Breast epithelium (tissue), 4 donors: ENCODE data around the gene C1orf210. TPM values are rescaled to one million over a fixed set of nuclear protein-coding genes. Genes with fewer than 3 reads are reported as not detected.

Experiments
- DNase-seq, 2 donors: peaks; one replicate each; pipeline ENCODE4 v3.0.0-alpha.2; 2019; ENCODE audit warnings: low spot score in 2 of 2
- H3K27ac ChIP-seq, 2 donors: fragments of 200-600 bp; sonication (generic) in 1 of 2; one replicate each; pipeline ENCODE4 v1.5.1; 2016 to 2019; ENCODE audit warnings: mild to moderate bottlenecking in 1 of 2
- H3K27me3 ChIP-seq, 2 donors: fragments of 200-600 bp; sonication (generic) in 1 of 2; one replicate each; pipeline versions ENCODE4 v1.5.1 to v1.6.0; 2017 to 2019; ENCODE audit warnings: control low read depth in 1 of 2, mild to moderate bottlenecking in 1 of 2
- H3K36me3 ChIP-seq: fragments of 200-600 bp; one replicate; pipeline ENCODE4 v1.5.1; 2019
- H3K4me1 ChIP-seq, 2 donors: fragments of 200-600 bp; sonication (generic); one replicate each; pipeline ENCODE4 v1.5.1; 2016 to 2019; ENCODE audit warnings: control low read depth in 1 of 2
- H3K4me3 ChIP-seq, 3 donors: fragments of 200-600 bp; sonication (generic); 1 replicate in 2 of 3; 2 replicates in 1 of 3; pipeline ENCODE4 v1.5.1; 2016 to 2019; ENCODE audit warnings: mild to moderate bottlenecking in 3 of 3, moderate library complexity in 2 of 3
- H3K9me3 ChIP-seq, 2 donors: fragments of 200-600 bp; sonication (generic) in 1 of 2; one replicate each; pipeline ENCODE4 v1.5.1; 2016 to 2019; ENCODE audit warnings: control low read depth in 1 of 2
- POLR2A ChIP-seq: fragments of 450-650 bp; IDR thresholded peaks from one replicate; pipeline ENCODE4 v1.6.1; 2016; ENCODE audit warnings: antibody characterized with exemption, mild to moderate bottlenecking, moderate library complexity
- POLR2AphosphoS5 ChIP-seq, 3 donors: sonication (generic); formaldehyde crosslinking; IDR thresholded peaks; one replicate each; pipeline ENCODE4 v1.6.1; 2017; ENCODE audit warnings: antibody characterized with exemption in 3 of 3
- intact Hi-C: fragments of 100-400 bp; cut with DNase I; formaldehyde crosslinking; loops from one replicate; pipeline ENCODE4 v1.15.1; 2023; ENCODE audit warnings: low total_unique reads
- total RNA-seq, 3 donors: library from RNA; depleted of rRNA; stranded (reverse); fragments of >200 nt; gene quantifications; one replicate each; pipeline ENCODE4 v1.1.0, GENCODE V29; 2016
- TF ChIP-seq, protein P1 (sequence below), 3 donors: fragments of 450-650 bp; IDR thresholded peaks; one replicate each; pipeline ENCODE4 v1.5.1; 2016 to 2017; ENCODE audit warnings: antibody characterized with exemption in 3 of 3, mild to moderate bottlenecking in 3 of 3, moderate library complexity in 3 of 3

C1orf210 gene
- total RNA-seq, result 10 to 100 TPM in 1 of 3 donors, 1 to 10 TPM in 1, not detected in 1; 7.2 to 31.3 TPM

DNA sequence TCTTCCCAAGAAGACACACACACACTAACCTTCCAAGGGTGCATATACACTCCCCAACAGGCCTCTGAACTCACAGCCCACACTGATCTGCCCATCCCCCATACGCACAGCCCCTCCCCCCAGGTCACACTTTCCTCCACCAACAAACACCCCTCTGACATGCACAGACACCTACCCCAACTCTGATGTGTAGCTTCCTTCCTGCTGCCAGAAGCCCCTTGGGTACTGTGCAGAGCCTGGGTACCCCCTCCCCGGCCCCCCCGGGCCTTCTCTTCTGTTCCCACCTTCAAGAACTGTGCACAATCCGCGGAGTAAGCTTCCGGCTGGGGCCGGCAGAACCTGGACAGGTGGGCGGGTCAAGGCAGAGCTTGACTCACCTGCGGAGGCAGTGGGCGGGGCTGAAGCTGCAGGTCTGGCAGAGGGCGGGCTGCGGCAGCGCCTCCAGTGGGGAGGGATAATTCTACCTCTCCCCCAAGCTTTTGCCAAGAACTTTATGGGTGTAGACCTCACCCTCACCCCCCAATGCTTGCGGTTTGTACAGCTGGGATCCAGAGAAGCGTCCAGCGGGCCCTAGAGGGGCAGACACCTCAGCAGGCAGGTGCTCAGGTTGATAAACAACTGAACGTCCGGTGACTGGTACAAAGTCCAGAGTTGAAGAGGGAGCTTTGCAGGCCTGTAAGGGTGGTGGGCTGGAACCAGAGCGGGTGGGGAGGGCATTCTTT lies at the start of gene C1orf210:
Gene C1orf210, minus strand, starts transcription at position 313 of the 722 bp plus-strand sequence. CDS start 2,311 bp downstream, outside the sequence.
- TF ChIP-seq, protein P1, sequence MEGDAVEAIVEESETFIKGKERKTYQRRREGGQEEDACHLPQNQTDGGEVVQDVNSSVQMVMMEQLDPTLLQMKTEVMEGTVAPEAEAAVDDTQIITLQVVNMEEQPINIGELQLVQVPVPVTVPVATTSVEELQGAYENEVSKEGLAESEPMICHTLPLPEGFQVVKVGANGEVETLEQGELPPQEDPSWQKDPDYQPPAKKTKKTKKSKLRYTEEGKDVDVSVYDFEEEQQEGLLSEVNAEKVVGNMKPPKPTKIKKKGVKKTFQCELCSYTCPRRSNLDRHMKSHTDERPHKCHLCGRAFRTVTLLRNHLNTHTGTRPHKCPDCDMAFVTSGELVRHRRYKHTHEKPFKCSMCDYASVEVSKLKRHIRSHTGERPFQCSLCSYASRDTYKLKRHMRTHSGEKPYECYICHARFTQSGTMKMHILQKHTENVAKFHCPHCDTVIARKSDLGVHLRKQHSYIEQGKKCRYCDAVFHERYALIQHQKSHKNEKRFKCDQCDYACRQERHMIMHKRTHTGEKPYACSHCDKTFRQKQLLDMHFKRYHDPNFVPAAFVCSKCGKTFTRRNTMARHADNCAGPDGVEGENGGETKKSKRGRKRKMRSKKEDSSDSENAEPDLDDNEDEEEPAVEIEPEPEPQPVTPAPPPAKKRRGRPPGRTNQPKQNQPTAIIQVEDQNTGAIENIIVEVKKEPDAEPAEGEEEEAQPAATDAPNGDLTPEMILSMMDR (IDR thresholded peaks at IDR 0.05), result peak in 2 of 3 donors; percentile 35 to 54
- peak in 1 of 3 donors; percentile 33 for TF ChIP-seq POLR2AphosphoS5 (IDR thresholded peaks at IDR 0.05)
- no peak for TF ChIP-seq POLR2A
- Histone ChIP-seq H3K27ac (peak within 1 kb of the TSS; percentile 63 to 76), H3K27me3 (no peaks in the 10 kb centered on the region), H3K9me3 (no peaks in the 10 kb centered on the region), H3K4me3 (peak within 1 kb of the TSS in 2 of 3 donors; percentile 61 to 70), H3K4me1 (no peaks in the 10 kb centered on the region), H3K36me3 (no peaks in the 10 kb centered on the region)
- peak; percentile 89 to 91 for DNase-seq
- intact Hi-C loops, result no loop called here

DNA sequence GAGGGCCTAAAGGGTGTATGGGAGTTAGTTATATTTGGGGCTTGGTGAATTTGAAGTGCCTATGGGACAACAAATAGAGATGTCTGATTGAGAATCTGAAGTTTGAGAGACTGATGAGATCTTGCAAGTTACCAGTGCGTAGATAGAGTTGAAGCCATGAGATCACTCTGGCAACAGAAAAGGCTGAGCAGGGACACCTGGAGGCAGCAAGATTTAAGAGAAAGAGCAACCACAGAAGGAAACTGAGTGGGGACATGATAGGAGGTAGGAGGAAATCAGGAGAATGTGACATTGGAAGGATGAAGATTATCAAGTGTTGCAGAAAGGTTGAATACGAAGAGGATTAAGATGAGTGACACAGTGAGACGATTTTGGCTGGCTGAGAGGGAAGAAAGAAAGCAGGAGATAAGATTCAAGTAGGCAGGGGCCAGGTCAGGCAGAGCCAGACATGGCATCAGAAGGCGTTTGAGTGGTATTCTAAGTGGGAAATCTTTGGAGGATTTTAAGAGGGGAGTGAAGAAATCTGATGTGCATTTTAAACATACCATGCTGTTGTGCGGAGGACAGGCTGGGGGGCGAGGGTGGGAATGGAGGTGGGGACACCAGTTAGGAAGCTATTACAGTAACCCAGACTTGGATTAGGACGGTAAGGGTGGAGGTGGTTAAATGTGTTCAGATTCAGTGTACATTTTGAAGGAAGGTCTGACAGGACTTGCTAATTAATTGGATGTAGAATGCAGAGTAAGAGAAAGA lies 49.2 kb upstream of the C1orf210 start:
- no peak overlapping the region for H3K27ac ChIP-seq
- TF ChIP-seq, protein P1 (IDR thresholded peaks at IDR 0.05), result no peak
- TF ChIP-seq POLR2AphosphoS5 (IDR thresholded peaks at IDR 0.05), result no peak
- no peak for TF ChIP-seq POLR2A
- no peaks in the 10 kb centered on the region for H3K4me1 ChIP-seq
- H3K36me3 ChIP-seq, result no peaks in the 10 kb centered on the region
- no peak for DNase-seq
- no peaks in the 10 kb centered on the region for H3K27me3 ChIP-seq
- intact Hi-C loops, result no loop called here
- H3K9me3 ChIP-seq, result no peaks in the 10 kb centered on the region
- no peak overlapping the region for H3K4me3 ChIP-seq

DNA sequence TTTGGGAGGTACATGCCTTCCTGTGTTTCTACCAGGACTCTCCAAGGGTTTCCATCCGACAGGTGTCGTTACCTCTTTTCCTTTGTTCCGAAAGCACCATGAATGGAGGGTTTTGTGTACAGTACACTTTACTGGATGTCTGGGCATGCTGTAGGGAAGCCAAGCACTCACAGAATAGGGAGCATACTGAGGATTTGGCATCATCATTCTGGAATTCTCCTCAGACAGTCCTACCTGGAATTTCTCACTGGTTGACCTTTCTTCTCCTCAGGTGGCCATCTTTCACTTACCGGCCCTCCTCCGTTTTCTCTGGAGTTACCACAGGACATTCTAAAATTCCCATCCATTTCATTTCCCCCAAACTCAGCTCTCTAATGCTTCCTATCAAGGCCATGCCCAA lies 46.3 kb upstream of the C1orf210 start:
- no peaks in the 10 kb centered on the region for H3K27me3 ChIP-seq
- no peak overlapping the region for H3K4me3 ChIP-seq
- no peak overlapping the region for H3K27ac ChIP-seq
- DNase-seq, result no peak
- H3K9me3 ChIP-seq, result no peaks in the 10 kb centered on the region
- H3K36me3 ChIP-seq, result no peaks in the 10 kb centered on the region
- no peaks in the 10 kb centered on the region for H3K4me1 ChIP-seq
- TF ChIP-seq POLR2AphosphoS5 (IDR thresholded peaks at IDR 0.05) (no peak), POLR2A (no peak)
- TF ChIP-seq, protein P1 (IDR thresholded peaks at IDR 0.05), result no peak
- intact Hi-C loops, result no loop called here

DNA sequence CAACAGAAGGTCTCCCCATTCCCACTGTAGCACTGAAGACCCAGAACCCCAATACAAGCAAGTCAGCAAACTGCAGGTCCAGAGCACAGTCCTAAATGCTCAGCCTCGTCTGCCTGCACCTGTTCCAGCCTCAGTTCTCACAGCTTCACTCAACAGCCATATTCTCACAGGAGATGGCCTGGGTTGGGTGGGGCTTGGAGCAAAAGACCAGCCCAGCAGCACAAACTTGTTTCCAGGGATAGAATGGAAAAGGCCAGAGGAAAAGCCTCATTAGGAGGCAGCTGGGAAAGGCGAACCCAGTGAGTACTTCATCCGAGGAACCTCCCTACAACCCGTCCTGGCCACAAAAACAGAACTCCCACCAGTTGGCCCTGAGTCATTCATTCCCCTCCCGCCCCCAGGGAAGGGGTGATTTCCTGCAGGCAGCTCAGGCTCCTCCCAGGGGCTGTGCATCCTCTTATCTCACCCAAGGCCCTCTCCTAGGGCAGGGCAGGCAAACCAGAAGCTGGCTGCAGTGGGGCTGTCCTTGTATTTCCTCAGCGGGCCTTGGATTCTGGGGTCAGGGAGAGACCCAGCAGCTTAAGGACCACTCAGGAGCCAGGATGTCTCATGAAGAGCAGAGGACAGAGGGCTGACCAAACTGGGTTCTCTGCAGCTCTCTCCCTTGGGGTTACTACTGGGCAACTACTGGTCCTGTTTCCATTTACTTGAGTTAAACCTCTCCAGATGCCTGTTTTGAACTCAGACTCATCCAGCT lies 44.8 kb upstream of the C1orf210 start:
- peak overlapping the region in 1 of 2 donors; percentile 64 for H3K27ac ChIP-seq
- intact Hi-C loops, result no loop called here

More for the DNA sequence above, 44.8 kb upstream of the C1orf210 start:
- no peaks in the 10 kb centered on the region for H3K36me3 ChIP-seq
- H3K9me3 ChIP-seq, result no peaks in the 10 kb centered on the region
- H3K4me3 ChIP-seq, result no peak overlapping the region
- H3K4me1 ChIP-seq, result no peaks in the 10 kb centered on the region
- no peak for DNase-seq
- H3K27me3 ChIP-seq, result no peaks in the 10 kb centered on the region
- TF ChIP-seq, protein P1 (IDR thresholded peaks at IDR 0.05), result no peak
- TF ChIP-seq POLR2A (no peak), POLR2AphosphoS5 (IDR thresholded peaks at IDR 0.05) (no peak)
